ENCODE results near the gene FAM120B. TPM values are rescaled to one million over a fixed set of nuclear protein-coding genes. Genes with fewer than 3 reads are reported as not detected.

FAM120B gene
- total and polyA plus RNA-seq, 2 experiments from 2014 or later = 17.1 to 29.1 TPM

- H3K9me3 ChIP-seq (ENCODE audit: low read depth) = no peaks in the 10 kb centered on the region
- H3K79me2 ChIP-seq (ENCODE audit: insufficient read depth) = no peaks in the 10 kb centered on the region
- no peaks in the 10 kb centered on the region for H3K36me3 ChIP-seq (ENCODE audit: low read depth)
- no peak for DNase-seq
- H3F3A ChIP-seq (ENCODE audit: insufficient read depth) = no peaks in the 10 kb centered on the region
- 79% methylated on average over 9 of the region's 9 CpGs for WGBS, 2 experiments (ENCODE audit: low coverage in 1 of 2, low lambda C conversion rate in 2 of 2, missing lambda C conversion rate in 2 of 2)
- no peak overlapping the region for H3K4me2 ChIP-seq (ENCODE audit: unreplicated experiment)
- H3K27ac ChIP-seq = no peak overlapping the region
- H3K27me3 ChIP-seq (replicated peaks; ENCODE audit: insufficient read depth) = peaks cover 10% of the 10 kb centered on the region
- in situ Hi-C loops (cut with MboI) = no loop called here
- H3K9ac ChIP-seq = no peak overlapping the region
- H4K20me1 ChIP-seq (ENCODE audit: insufficient read depth) = no peaks in the 10 kb centered on the region
- TF ChIP-seq EZH2phosphoT487 (IDR thresholded peaks at IDR 0.05; ENCODE audit: insufficient read depth, low read depth) = no peak
- TF ChIP-seq EZH2 (IDR thresholded peaks at IDR 0.05; ENCODE audit: insufficient read depth, poor library complexity, severe bottlenecking) = no peak
- H3K4me3 ChIP-seq = no peak overlapping the region
- H3K9me2 ChIP-seq (ENCODE audit: insufficient read depth) = no peaks in the 10 kb centered on the region
- no peak overlapping the region for H2AFZ ChIP-seq
- 0 out of 2 replicates have a peak, but pooled peaks cover 3% of the 10 kb centered on the region for H3K4me1 ChIP-seq (ENCODE audit: insufficient read depth)
Observed at GRCh38 chr6:170278743-170279094, 27.8 kb upstream of the FAM120B start.

GRCh38 chr6:170279426-170279825, 27.1 kb upstream of the FAM120B start:
- in situ Hi-C loops (cut with MboI) = no loop called here

DNA sequence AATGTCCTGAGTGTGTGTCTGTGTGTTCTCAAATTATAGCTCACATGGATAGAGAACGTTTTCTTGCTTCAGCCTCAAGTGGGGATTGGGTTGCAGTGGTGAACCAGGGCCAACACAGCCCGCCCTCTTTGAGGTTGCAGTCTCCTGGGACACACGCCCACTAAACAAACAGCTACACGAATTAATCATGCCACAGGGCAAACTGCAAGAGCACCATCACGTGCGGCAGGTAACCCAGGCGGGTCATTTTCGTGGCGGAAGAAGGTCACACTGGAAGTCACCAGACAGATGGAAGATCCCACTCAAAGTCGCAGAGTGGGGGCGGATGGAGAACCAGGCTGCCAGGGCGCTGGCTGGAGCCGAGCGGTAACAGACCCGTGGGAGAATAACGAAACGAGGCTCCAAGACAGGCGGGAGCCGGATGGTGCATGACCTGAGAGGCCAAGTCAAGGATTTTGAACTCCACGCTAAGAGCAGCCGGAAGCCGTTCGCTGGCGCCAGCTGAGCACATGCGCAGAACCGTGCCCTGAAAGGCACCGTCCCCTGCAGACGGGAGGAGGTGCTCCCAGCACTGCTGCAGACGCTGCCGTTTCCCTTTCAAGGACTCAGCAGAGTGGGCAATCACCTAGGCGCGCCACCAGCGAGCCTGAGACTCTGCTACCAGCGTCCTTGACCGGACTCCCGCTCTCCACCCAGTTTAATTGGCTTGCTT, 26.4 kb upstream of the FAM120B start:
- H3K4me3 ChIP-seq = peak overlapping the region; percentile 75
- no peaks in the 10 kb centered on the region for H4K20me1 ChIP-seq (ENCODE audit: insufficient read depth)
- in situ Hi-C loops (cut with MboI) = no loop called here
- peak overlapping the region; percentile 77 for H3K4me2 ChIP-seq (ENCODE audit: unreplicated experiment)
- H3K9me2 ChIP-seq (ENCODE audit: insufficient read depth) = no peaks in the 10 kb centered on the region
- no peaks in the 10 kb centered on the region for H3F3A ChIP-seq (ENCODE audit: insufficient read depth)
- H3K9me3 ChIP-seq (ENCODE audit: low read depth) = no peaks in the 10 kb centered on the region
- peak overlapping the region; percentile 78 for H2AFZ ChIP-seq
- WGBS, 2 experiments (ENCODE audit: low coverage in 1 of 2, low lambda C conversion rate in 2 of 2, missing lambda C conversion rate in 2 of 2) = 39 to 55% methylated on average over 36 of the region's 36 CpGs
- TF ChIP-seq EZH2 (IDR thresholded peaks at IDR 0.05; ENCODE audit: insufficient read depth, poor library complexity, severe bottlenecking) (no peak), EZH2phosphoT487 (IDR thresholded peaks at IDR 0.05; ENCODE audit: insufficient read depth, low read depth) (no peak)
- no peaks in the 10 kb centered on the region; the same call in 1 of the 2 replicates for H3K27me3 ChIP-seq (replicated peaks; ENCODE audit: insufficient read depth)
- H3K27ac ChIP-seq = no peak overlapping the region
- no peaks in the 10 kb centered on the region for H3K79me2 ChIP-seq (ENCODE audit: insufficient read depth)
- DNase-seq = peak; percentile 66
- 0 out of 2 replicates have a peak, but pooled peaks cover 3% of the 10 kb centered on the region for H3K4me1 ChIP-seq (ENCODE audit: insufficient read depth)
- H3K36me3 ChIP-seq (ENCODE audit: low read depth) = no peaks in the 10 kb centered on the region
- H3K9ac ChIP-seq = peak overlapping the region; percentile 47

More at GRCh38 chr6:170279426-170279825, 27.1 kb upstream of the FAM120B start:
- Histone ChIP-seq H3K4me3 (no peak overlapping the region), H3K36me3 (ENCODE audit: low read depth) (no peaks in the 10 kb centered on the region), H3K9me2 (ENCODE audit: insufficient read depth) (no peaks in the 10 kb centered on the region), H3K27ac (no peak overlapping the region), H2AFZ (no peak overlapping the region), H3F3A (ENCODE audit: insufficient read depth) (no peaks in the 10 kb centered on the region), H3K9me3 (ENCODE audit: low read depth) (no peaks in the 10 kb centered on the region), H3K4me1 (ENCODE audit: insufficient read depth) (0 out of 2 replicates have a peak, but pooled peaks cover 3% of the 10 kb centered on the region), H3K27me3 (replicated peaks; ENCODE audit: insufficient read depth) (peaks cover 3% of the 10 kb centered on the region; the same call in 1 of the 2 replicates), H3K4me2 (ENCODE audit: unreplicated experiment) (no peak overlapping the region), H3K79me2 (ENCODE audit: insufficient read depth) (no peaks in the 10 kb centered on the region), H3K9ac (no peak overlapping the region), H4K20me1 (ENCODE audit: insufficient read depth) (no peaks in the 10 kb centered on the region)
- no peak for DNase-seq
- WGBS, 2 experiments (ENCODE audit: low coverage in 1 of 2, low lambda C conversion rate in 2 of 2, missing lambda C conversion rate in 2 of 2) = 80 to 83% methylated on average over 8 of the region's 8 CpGs
- TF ChIP-seq EZH2phosphoT487 (IDR thresholded peaks at IDR 0.05; ENCODE audit: insufficient read depth, low read depth) = no peak
- TF ChIP-seq EZH2 (IDR thresholded peaks at IDR 0.05; ENCODE audit: insufficient read depth, poor library complexity, severe bottlenecking) = no peak

GRCh38 chr6:170280689-170281045, 25.9 kb upstream of the FAM120B start:
- TF ChIP-seq EZH2phosphoT487 (IDR thresholded peaks at IDR 0.05; ENCODE audit: insufficient read depth, low read depth) (no peak), EZH2 (IDR thresholded peaks at IDR 0.05; ENCODE audit: insufficient read depth, poor library complexity, severe bottlenecking) (no peak)
- H2AFZ ChIP-seq = peak overlapping the region; percentile 78
- no peaks in the 10 kb centered on the region for H3K36me3 ChIP-seq (ENCODE audit: low read depth)
- H3F3A ChIP-seq (ENCODE audit: insufficient read depth) = no peaks in the 10 kb centered on the region
- WGBS, 2 experiments (ENCODE audit: low coverage in 1 of 2, low lambda C conversion rate in 2 of 2, missing lambda C conversion rate in 2 of 2) = 45% methylated on average over 23 of the region's 23 CpGs
- peak overlapping the region; percentile 47 for H3K9ac ChIP-seq
- H3K27me3 ChIP-seq (replicated peaks; ENCODE audit: insufficient read depth) = no peaks in the 10 kb centered on the region; the same call in 1 of the 2 replicates
- peak overlapping the region; percentile 77 for H3K4me2 ChIP-seq (ENCODE audit: unreplicated experiment)
- no peak overlapping the region for H3K27ac ChIP-seq
- no peaks in the 10 kb centered on the region for H4K20me1 ChIP-seq (ENCODE audit: insufficient read depth)
- in situ Hi-C loops (cut with MboI) = no loop called here
- H3K9me3 ChIP-seq (ENCODE audit: low read depth) = no peaks in the 10 kb centered on the region
- DNase-seq = no peak
- H3K4me3 ChIP-seq = peak overlapping the region; percentile 75
- H3K9me2 ChIP-seq (ENCODE audit: insufficient read depth) = no peaks in the 10 kb centered on the region
- no peaks in the 10 kb centered on the region for H3K79me2 ChIP-seq (ENCODE audit: insufficient read depth)
- 0 out of 2 replicates have a peak, but pooled peaks cover 3% of the 10 kb centered on the region for H3K4me1 ChIP-seq (ENCODE audit: insufficient read depth)
